HUES64 (cell line): ENCODE data around the gene LPCAT1.
"Not testable (repeated sequence)": the region's sequence is repeated elsewhere in the genome, so short reads cannot be mapped to it uniquely, and the experiment has no call there.

ENCODE experiments used
- H3K27ac ChIP-seq: 2 replicates; pipeline ENCODE4 v1.7.0; 2013; ENCODE audit warnings: low read depth, low read length, inconsistent platforms
- H3K27me3 ChIP-seq: 2 replicates; pipeline ENCODE4 v1.6.1; 2013; ENCODE audit warnings: mild to moderate bottlenecking, low read length; ENCODE audit not compliant: insufficient read depth
- H3K36me3 ChIP-seq: 2 replicates; pipeline ENCODE4 v1.6.1; 2013; ENCODE audit warnings: mild to moderate bottlenecking, low read length; ENCODE audit not compliant: insufficient read depth
- H3K4me1 ChIP-seq: 2 replicates; pipeline ENCODE4 v1.6.1; 2013; ENCODE audit warnings: mild to moderate bottlenecking, low read length, moderate library complexity; ENCODE audit not compliant: insufficient read depth
- H3K4me3 ChIP-seq: 2 replicates; pipeline ENCODE4 v1.5.1; 2013; ENCODE audit warnings: mild to moderate bottlenecking, low read length, moderate library complexity
- H3K9ac ChIP-seq: 2 replicates; pipeline ENCODE4 v1.6.1; 2013; ENCODE audit warnings: mild to moderate bottlenecking, low read depth, low read length
- H3K9me3 ChIP-seq: 2 replicates; pipeline ENCODE4 v1.6.1; 2013; ENCODE audit warnings: low read depth, low read length; ENCODE audit not compliant: insufficient read depth
- WGBS: fragments of 150-250, 120-280 bp; methylation state at CpG from one replicate; pipeline ENCODE4 v1.1.7; 2013; ENCODE audit warnings: missing lambda C conversion rate; 5-methylcytosine and 5-hydroxymethylcytosine counted together

Gene LPCAT1

DNA sequence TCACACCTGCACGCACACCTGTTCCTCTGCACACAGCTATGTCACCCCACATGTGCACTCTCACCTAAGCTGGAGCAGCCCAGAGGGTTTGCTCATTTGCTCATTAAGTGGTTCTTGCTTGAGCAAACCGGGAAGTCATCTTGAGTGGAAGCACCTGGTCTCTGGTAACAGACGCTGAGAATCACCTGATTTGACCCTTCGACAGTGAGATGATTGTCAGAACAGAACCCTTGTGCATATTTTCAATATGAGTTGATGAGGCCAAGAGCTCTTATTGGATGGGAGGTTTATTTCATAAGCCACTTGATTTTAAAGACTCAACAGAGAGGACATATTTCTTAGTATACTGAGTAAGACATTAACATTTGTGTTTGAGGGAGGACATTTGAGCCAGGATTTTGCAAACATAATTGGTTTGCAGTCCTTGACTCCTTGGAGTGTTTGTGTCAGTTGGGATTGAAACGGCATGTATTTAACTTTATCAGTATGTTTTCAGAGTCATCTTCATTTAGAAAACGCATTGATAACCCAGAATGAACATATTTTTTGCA, 22.1 kb upstream of the LPCAT1 start:
- 79% methylated on average over 6 of the region's 6 CpGs for WGBS
- Histone ChIP-seq H3K27me3 (no peaks in the 10 kb centered on the region), H3K9ac (no peak overlapping the region), H3K9me3 (no peaks in the 10 kb centered on the region), H3K27ac (no peak overlapping the region), H3K4me1 (no peaks in the 10 kb centered on the region), H3K36me3 (no peaks in the 10 kb centered on the region), H3K4me3 (no peak overlapping the region)

DNA sequence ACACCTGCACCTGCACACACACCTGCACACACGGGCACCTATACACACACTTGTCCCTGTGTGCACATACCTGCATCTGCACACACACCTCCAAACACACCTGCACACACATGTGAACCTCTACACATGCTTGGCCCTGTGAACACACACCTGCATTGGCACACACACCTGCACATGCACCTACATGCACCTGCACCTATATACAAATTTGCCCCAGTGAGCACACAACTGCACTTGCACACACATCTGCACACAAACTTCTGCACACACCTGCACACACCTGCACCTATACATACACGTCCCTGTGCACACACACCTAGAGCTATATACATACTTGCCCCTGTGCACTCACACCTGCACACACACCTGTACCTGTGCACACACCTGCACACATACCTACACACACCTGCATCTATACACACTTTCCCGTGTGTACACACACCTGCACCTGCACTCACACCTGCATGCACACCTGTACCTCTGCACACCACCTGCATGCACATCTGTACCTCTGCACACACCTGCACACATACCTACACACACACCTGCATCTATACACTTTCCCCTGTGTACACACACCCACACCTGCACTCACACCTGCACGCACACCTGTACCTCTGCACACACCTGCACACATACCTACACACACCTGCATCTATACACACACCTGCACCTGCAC, 21.5 kb upstream of the LPCAT1 start:
- H3K27ac ChIP-seq, result no peak overlapping the region
- no peaks in the 10 kb centered on the region for H3K9me3 ChIP-seq
- H3K4me1 ChIP-seq, result no peaks in the 10 kb centered on the region
- H3K36me3 ChIP-seq, result no peaks in the 10 kb centered on the region
- no peaks in the 10 kb centered on the region for H3K27me3 ChIP-seq
- 90% methylated on average over 4 of the region's 4 CpGs for WGBS
- H3K9ac ChIP-seq, result no peak overlapping the region
- no peak overlapping the region for H3K4me3 ChIP-seq

DNA sequence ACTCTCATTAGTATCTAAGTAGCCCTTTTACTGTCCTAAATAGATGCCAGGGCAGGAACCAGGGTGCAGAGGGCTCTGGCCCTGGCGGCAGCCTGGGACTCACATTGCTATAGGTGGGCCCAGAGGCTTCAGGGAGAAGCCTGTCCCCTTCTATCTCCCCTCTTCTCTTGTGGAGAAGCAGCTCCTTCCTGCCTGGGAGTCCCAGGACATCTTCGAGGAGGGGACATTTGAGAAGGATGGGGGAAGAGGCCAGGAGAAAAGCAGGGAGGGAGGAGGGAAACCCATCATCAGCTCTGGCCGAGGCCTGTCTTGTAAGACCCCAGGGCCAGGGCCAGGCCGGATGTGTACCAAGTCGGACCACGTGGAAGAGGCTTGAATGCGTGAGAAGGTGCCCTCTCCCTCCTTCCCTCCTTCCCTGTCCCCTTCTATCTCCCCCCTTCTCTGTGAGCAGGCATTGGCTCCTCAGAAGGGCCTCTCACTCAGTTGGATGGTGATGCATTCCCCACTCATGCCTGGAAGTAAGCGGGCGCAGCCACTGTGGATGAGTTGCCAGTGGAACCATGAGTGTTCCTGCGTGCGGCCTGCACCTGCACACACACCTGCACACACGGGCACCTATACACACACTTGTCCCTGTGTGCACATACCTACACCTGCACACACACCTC, 20.7 kb upstream of the LPCAT1 start:
- WGBS, result 87% methylated on average over 12 of the region's 12 CpGs

DNA sequence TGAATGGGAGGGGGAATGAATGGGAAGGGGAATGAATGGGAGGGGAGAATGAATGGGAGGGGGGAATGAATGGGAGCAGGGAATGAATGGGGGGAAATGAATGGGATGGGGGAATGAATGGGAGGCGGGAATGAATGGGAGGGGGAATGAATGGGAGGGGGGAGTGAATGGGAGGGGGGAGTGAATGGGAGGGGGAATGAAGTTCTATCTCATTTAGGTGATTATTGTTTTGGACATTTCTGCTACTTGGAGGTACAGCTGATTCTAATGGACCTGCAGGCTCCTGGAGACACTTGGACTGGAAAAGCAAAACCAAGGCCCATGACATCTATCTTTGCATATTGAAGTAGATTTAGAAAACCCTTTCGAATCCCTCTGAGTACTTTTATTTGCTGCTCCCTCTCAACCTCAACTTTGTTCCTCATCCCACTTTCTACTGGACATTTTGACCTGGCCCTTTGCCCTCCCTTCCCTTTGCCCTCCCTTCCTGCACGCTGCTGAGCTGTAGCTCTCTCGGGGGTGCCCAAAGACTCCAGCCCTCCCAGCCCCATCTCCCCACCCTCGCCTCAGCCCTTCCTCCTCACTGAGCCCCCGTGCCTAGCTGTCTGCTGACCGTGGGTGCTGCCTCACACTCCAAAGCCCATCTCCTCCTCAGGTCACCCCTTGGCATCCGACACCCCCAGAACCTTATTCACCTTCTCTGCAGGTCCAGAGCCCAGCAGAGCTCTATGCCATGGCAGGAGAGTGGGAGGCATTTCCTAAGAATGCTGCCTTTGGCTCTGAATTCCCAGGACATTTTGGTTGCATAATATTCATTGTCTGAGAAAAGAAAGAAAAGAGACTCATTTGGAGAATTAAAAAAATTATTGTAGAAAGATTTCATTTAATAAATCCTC, 19.9 kb upstream of the LPCAT1 start:
- Histone ChIP-seq H3K9ac (no peak overlapping the region), H3K4me1 (no peaks in the 10 kb centered on the region), H3K27me3 (no peaks in the 10 kb centered on the region), H3K9me3 (no peaks in the 10 kb centered on the region), H3K27ac (no peak overlapping the region), H3K4me3 (no peak overlapping the region), H3K36me3 (no peaks in the 10 kb centered on the region)
- 87% methylated on average over 8 of the region's 8 CpGs for WGBS

More for the DNA sequence above, 20.7 kb upstream of the LPCAT1 start:
- H3K9me3 ChIP-seq, result no peaks in the 10 kb centered on the region
- no peak overlapping the region for H3K27ac ChIP-seq
- no peaks in the 10 kb centered on the region for H3K36me3 ChIP-seq
- no peak overlapping the region for H3K4me3 ChIP-seq
- no peak overlapping the region for H3K9ac ChIP-seq
- H3K27me3 ChIP-seq, result no peaks in the 10 kb centered on the region
- no peaks in the 10 kb centered on the region for H3K4me1 ChIP-seq

DNA sequence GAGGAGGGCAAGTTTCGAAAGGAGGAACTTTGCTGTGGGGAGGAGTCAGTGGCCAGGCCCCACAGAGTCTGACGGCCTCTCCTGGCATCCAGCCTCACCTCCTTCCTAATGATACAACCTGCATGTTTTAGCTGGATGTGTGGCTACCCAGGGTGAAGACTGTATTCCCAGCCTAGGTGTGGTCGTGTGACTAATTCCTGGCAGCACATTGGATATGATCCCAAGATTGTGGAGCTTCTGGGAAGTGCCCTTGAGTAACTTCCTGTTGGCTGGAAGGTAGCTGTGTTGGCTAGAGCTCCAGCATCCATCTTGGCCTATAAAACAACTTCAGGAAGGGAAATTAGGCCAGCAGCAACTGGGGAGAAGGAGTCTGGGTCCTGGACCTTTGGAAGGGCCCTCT, 19.0 kb upstream of the LPCAT1 start:
- Histone ChIP-seq H3K9me3 (no peaks in the 10 kb centered on the region), H3K27me3 (no peaks in the 10 kb centered on the region), H3K27ac (no peak overlapping the region), H3K36me3 (no peaks in the 10 kb centered on the region), H3K9ac (no peak overlapping the region), H3K4me3 (no peak overlapping the region), H3K4me1 (no peaks in the 10 kb centered on the region)
- WGBS, result 81% methylated on average over 3 of the region's 3 CpGs

DNA sequence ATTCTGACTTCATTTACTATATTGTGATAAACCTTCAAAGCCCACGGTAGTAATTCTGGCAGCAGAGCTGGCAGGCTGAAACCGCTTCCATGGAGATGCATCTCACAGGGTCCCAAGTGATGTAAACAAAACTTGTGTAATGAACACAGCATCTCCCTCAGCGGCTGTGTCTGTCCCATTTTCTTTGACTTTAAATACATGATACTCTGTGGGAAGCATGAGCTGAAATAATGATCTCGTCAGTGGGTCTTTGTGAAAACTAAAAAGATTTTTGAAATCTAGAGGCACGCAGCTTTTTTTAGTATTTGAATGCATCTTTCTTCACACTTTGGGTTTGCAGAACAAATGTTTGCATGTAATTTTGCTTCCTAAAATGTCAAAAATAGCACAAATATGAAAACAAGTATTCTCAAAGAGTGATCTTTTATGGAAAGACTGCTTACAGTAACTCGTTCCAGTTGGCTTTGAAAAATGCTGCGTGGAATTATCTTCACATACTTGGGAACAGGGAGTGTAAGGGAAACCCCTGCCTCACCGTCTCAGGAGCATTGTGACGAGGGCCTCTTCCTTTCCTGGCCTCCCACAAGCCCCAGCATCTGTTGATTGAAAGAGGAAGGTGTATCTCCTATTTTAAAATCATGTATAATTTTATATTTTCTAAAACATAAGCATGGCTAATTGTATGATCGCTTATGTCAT, 18.1 kb upstream of the LPCAT1 start:
- no peak overlapping the region for H3K9ac ChIP-seq
- H3K4me1 ChIP-seq, result no peaks in the 10 kb centered on the region
- H3K9me3 ChIP-seq, result no peaks in the 10 kb centered on the region
- H3K27me3 ChIP-seq, result no peaks in the 10 kb centered on the region
- WGBS, result 89% methylated on average over 9 of the region's 10 CpGs
- no peak overlapping the region for H3K4me3 ChIP-seq
- no peaks in the 10 kb centered on the region for H3K36me3 ChIP-seq
- H3K27ac ChIP-seq, result no peak overlapping the region

DNA sequence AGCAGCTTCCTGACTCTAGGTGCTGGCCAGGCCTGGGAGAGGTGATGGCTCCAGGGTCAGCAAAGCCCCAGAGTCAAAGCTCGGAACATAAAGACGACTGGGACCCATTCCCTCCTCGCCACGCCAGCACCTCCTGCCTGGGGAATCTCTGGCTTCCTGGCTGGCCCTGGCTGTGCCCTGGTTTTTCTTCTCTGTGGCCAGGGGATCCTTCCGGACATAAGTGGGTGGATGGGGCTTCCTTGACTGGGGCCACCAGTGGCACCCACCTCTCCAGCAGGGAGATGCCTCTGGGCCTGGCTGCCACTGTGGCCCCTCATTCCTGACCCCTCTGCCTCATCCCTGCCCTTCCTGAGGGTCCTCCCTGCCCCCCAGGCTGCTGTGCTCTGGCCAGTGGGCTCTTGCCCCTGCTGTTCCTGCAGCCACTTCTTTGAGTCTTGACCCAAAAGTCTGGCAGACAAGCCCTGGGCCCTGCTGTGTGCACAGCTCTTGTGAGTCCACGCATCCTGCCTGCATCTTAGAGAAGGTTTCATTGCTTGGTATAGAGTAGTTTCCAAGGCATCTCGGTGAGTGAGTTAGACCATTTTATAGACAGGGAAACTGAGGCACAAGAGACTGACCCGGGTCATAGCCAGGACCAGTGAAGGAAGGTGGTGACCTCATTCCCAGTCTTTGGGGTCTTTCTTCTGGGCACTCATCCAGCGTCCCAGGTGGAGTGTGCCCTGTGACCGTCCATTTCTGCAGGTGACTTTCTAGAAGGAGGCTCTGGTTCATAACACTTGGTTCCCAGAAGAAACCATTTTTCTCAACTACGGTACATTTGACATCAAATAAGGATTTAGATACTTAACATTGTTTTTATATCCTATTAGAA, 17.3 kb upstream of the LPCAT1 start:
- H3K4me3 ChIP-seq, result no peak overlapping the region
- no peak overlapping the region for H3K27ac ChIP-seq
- no peaks in the 10 kb centered on the region for H3K27me3 ChIP-seq
- H3K36me3 ChIP-seq, result no peaks in the 10 kb centered on the region
- WGBS, result 94% methylated on average over 10 of the region's 11 CpGs
- no peaks in the 10 kb centered on the region for H3K9me3 ChIP-seq
- H3K4me1 ChIP-seq, result no peaks in the 10 kb centered on the region
- H3K9ac ChIP-seq, result no peak overlapping the region

DNA sequence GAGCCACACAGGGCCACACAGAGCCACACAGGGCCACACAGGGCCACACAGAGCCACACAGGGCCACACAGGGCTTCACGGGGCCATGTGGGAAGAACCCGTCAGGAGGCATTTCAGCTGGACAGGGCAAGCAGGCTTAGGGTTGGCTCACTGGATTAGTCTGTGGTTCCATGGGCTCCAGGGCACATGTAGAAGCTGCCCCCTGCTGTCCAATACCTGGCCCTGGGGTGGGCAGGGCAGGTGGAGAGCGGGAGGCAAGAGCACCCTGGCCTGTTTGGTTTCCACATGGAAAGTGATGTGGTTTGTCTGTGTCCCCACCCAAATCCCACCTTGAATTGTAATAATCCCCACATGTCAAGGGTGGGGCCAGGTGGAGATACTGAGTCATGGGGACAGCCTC, 16.4 kb upstream of the LPCAT1 start:
- Histone ChIP-seq H3K4me1 (no peaks in the 10 kb centered on the region), H3K9me3 (no peaks in the 10 kb centered on the region), H3K27ac (no peak overlapping the region), H3K27me3 (no peaks in the 10 kb centered on the region), H3K36me3 (no peaks in the 10 kb centered on the region), H3K9ac (no peak overlapping the region), H3K4me3 (no peak overlapping the region)
- 99% methylated on average over 3 of the region's 3 CpGs for WGBS

DNA sequence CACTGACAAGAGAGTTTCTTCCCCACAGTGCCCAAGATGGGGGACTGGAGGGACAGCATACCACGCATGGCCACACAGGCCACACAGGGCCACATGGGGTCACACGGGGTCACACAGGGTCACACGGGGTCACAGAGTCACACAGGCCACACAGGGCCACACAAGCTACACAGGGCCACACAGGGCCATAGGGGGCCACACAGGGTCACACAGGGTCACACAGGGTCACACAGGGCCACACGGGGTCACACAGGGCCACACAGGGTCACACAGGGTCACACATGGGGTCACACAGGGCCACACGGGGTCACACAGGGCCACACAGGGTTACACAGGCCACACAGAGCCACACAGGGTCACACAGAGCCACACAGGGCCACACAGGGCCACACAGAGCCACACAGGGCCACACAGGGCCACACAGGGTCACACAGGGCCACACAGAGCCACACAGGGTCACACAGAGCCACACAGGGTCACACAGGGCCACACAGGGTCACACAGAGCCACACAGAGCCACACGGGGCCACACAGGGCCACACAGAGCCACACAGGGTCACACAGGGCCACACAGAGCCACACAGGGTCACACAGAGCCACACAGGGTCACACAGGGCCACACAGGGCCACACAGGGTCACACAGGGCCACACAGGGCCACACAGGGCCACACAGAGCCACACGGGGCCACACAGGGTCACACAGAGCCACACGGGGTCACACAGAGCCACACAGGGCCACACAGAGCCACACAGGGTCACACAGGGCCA, 15.8 kb upstream of the LPCAT1 start:
- not testable (repeated sequence) for H3K4me1 ChIP-seq, H3K9ac ChIP-seq, H3K36me3 ChIP-seq, H3K4me3 ChIP-seq, H3K27me3 ChIP-seq, H3K27ac ChIP-seq, H3K9me3 ChIP-seq
- WGBS, result 85% methylated on average over 8 of the region's 8 CpGs
